ENCODE data around the gene E2F2. TPM values are rescaled to one million over a fixed set of nuclear protein-coding genes. Genes with fewer than 3 reads are reported as not detected.

The E2F2 gene
- total RNA-seq, 3 donors from 2014 or later (not counting 1 experiment from before 2014, with no cell fraction given), result 2.1 to 3.9 (median 3.2) TPM

GRCh38 chr1:23531562-23532094, 595 bp upstream of the E2F2 start:
- no peaks in the 10 kb centered on the region for H3K36me3 ChIP-seq (ENCODE audit: control insufficient read depth, insufficient read depth, low read length)
- no peak for TF ChIP-seq CTCF (IDR thresholded peaks at IDR 0.05)
- H3K9me3 ChIP-seq (ENCODE audit: control insufficient read depth, insufficient read depth, low read length), result no peaks in the 10 kb centered on the region
- ATAC-seq, result no peak
- H3K4me3 ChIP-seq (ENCODE audit: low read length), result peak overlapping the region; percentile 19
- no peaks in the 10 kb centered on the region for H3K27me3 ChIP-seq (ENCODE audit: control insufficient read depth, insufficient read depth, low read length)
- Mint-ChIP-seq H3K9me3 (no peaks in the 10 kb centered on the region), H3K36me3 (no peaks in the 10 kb centered on the region), H3K4me1 (peaks cover 39 to 57% of the 10 kb centered on the region in 2 donors), H3K27ac (peak overlapping the region; percentile 73 to 81), H3K4me3 (peak overlapping the region; percentile 98), H3K27me3 (ENCODE audit: low read depth in 2 of 2) (no peaks in the 10 kb centered on the region)
- DNase-seq, result no peak
- intact Hi-C loops (cut with micrococcal nuclease), result no loop called here
- no peak overlapping the region for H3K27ac ChIP-seq (ENCODE audit: low read length)
- 66% methylated on average over 5 of the region's 5 CpGs for WGBS (ENCODE audit: insufficient coverage)
- peaks cover 73% of the 10 kb centered on the region for H3K4me1 ChIP-seq (ENCODE audit: control insufficient read depth, insufficient read depth, low read length)

GRCh38 chr1:23530087-23530746, 816 bp downstream of the E2F2 start:
- H3K4me1 Mint-ChIP-seq, result peaks cover 53 to 71% of the 10 kb centered on the region in 2 donors

GRCh38 chr1:23529146-23530086, 1.6 kb downstream of the E2F2 start:
- H3K36me3 Mint-ChIP-seq, result no peaks in the 10 kb centered on the region
- intact Hi-C loops (cut with micrococcal nuclease), result no loop called here
- no peak for ATAC-seq
- no peaks in the 10 kb centered on the region for H3K27me3 Mint-ChIP-seq (ENCODE audit: low read depth in 2 of 2)
- Histone ChIP-seq H3K4me1 (ENCODE audit: control insufficient read depth, insufficient read depth, low read length) (peaks cover 95% of the 10 kb centered on the region), H3K9me3 (ENCODE audit: control insufficient read depth, insufficient read depth, low read length) (no peaks in the 10 kb centered on the region), H3K4me3 (ENCODE audit: low read length) (no peak overlapping the region), H3K36me3 (ENCODE audit: control insufficient read depth, insufficient read depth, low read length) (no peaks in the 10 kb centered on the region), H3K27ac (ENCODE audit: low read length) (peak overlapping the region; percentile 61), H3K27me3 (ENCODE audit: control insufficient read depth, insufficient read depth, low read length) (no peaks in the 10 kb centered on the region)
- 50% methylated on average over 8 of the region's 8 CpGs for WGBS (ENCODE audit: insufficient coverage)
- H3K9me3 Mint-ChIP-seq, result no peaks in the 10 kb centered on the region
- no peak for TF ChIP-seq CTCF (IDR thresholded peaks at IDR 0.05)
- DNase-seq, result peak in 1 of 2 donors; percentile 32
- peaks cover 54 to 75% of the 10 kb centered on the region in 2 donors for H3K4me1 Mint-ChIP-seq
- peak overlapping the region; percentile 68 to 81 for H3K27ac Mint-ChIP-seq
- H3K4me3 Mint-ChIP-seq, result peak overlapping the region; percentile 68

More at GRCh38 chr1:23530087-23530746, 816 bp downstream of the E2F2 start:
- no peaks in the 10 kb centered on the region for H3K36me3 Mint-ChIP-seq
- WGBS (ENCODE audit: insufficient coverage), result 7% methylated on average over 21 of the region's 22 CpGs
- H3K27ac Mint-ChIP-seq, result no peak overlapping the region
- H3K27me3 Mint-ChIP-seq (ENCODE audit: low read depth in 2 of 2), result no peaks in the 10 kb centered on the region
- DNase-seq (peak in 1 of 2 donors; percentile 48), ATAC-seq (no peak)
- Histone ChIP-seq H3K9me3 (ENCODE audit: control insufficient read depth, insufficient read depth, low read length) (no peaks in the 10 kb centered on the region), H3K4me1 (ENCODE audit: control insufficient read depth, insufficient read depth, low read length) (peaks cover 87% of the 10 kb centered on the region), H3K4me3 (ENCODE audit: low read length) (peak overlapping the region; percentile 38), H3K36me3 (ENCODE audit: control insufficient read depth, insufficient read depth, low read length) (no peaks in the 10 kb centered on the region), H3K27ac (ENCODE audit: low read length) (no peak overlapping the region), H3K27me3 (ENCODE audit: control insufficient read depth, insufficient read depth, low read length) (no peaks in the 10 kb centered on the region)
- intact Hi-C loops (cut with micrococcal nuclease), result no loop called here
- peak overlapping the region; percentile 68 for H3K4me3 Mint-ChIP-seq
- no peak for TF ChIP-seq CTCF (IDR thresholded peaks at IDR 0.05)
- H3K9me3 Mint-ChIP-seq, result no peaks in the 10 kb centered on the region
